Neural progenitor cell (in vitro differentiated cells): ENCODE results near the gene PTDSS2. TPM values are rescaled to one million over a fixed set of nuclear protein-coding genes. Genes with fewer than 3 reads are reported as not detected.

Source experiments
- DNase-seq: peaks from one replicate; pipeline ENCODE4 v3.0.0-alpha.2; 2016; ENCODE audit warnings: low spot score
- H2AFZ ChIP-seq: fragments of 200-600 bp; sonication (generic); replicated peaks from 2 replicates; pipeline ENCODE4 v1.6.1; 2016; ENCODE audit warnings: antibody characterized with exemption
- H3F3A ChIP-seq: fragments of 200-600 bp; sonication (generic); 2 replicates; pipeline ENCODE4 v1.6.1; 2016; ENCODE audit warnings: antibody characterized with exemption, low read depth
- H3K27ac ChIP-seq: fragments of 200-600 bp; sonication (generic); 2 replicates; pipeline ENCODE4 v1.5.1; 2016; ENCODE audit warnings: mild to moderate bottlenecking
- H3K27me3 ChIP-seq: fragments of 200-600 bp; sonication (generic); 2 replicates; pipeline ENCODE4 v1.6.1; 2016; ENCODE audit warnings: mild to moderate bottlenecking, moderate library complexity
- H3K36me3 ChIP-seq: fragments of 200-600 bp; sonication (generic); 2 replicates; pipeline ENCODE4 v1.5.1; 2016
- H3K4me1 ChIP-seq: fragments of 200-600 bp; sonication (generic); 2 replicates; pipeline ENCODE4 v1.6.1; 2016; ENCODE audit warnings: mixed run types
- H3K4me2 ChIP-seq: fragments of 200-600 bp; sonication (generic); 2 replicates; pipeline ENCODE4 v1.6.1; 2016
- H3K4me3 ChIP-seq: fragments of 200-600 bp; sonication (generic); 2 replicates; pipeline ENCODE4 v1.5.1; 2016
- H3K79me2 ChIP-seq: fragments of 200-600 bp; sonication (generic); 2 replicates; pipeline ENCODE4 v1.6.1; 2016; ENCODE audit warnings: low read depth
- H3K9ac ChIP-seq: fragments of 200-600 bp; sonication (generic); 2 replicates; pipeline ENCODE4 v1.6.1; 2016
- H3K9me3 ChIP-seq: fragments of 200-600 bp; sonication (generic); 2 replicates; pipeline ENCODE4 v1.5.1; 2016; ENCODE audit warnings: low read depth
- H4K20me1 ChIP-seq: fragments of 200-600 bp; sonication (generic); 2 replicates; pipeline ENCODE4 v1.6.1; 2016; ENCODE audit warnings: low read depth
- H3K27ac Mint-ChIP-seq: 3 replicates; pipeline ENCODE4 v1.8.0; 2021; ENCODE audit warnings: mixed read lengths
- H3K27me3 Mint-ChIP-seq: 2 replicates; pipeline ENCODE4 v1.8.0; 2022; ENCODE audit warnings: low read depth, mild to moderate bottlenecking, inconsistent platforms, moderate library complexity, mixed read lengths; ENCODE audit not compliant: insufficient read depth
- H3K36me3 Mint-ChIP-seq: 3 replicates; pipeline ENCODE4 v1.8.0; 2021; ENCODE audit warnings: mixed read lengths
- H3K4me1 Mint-ChIP-seq: 3 replicates; pipeline ENCODE4 v1.8.0; 2021; ENCODE audit warnings: mixed read lengths
- H3K4me3 Mint-ChIP-seq: 3 replicates; pipeline ENCODE4 v1.8.0; 2021; ENCODE audit warnings: mild to moderate bottlenecking, moderate library complexity, mixed read lengths
- H3K9me3 Mint-ChIP-seq: 3 replicates; pipeline ENCODE4 v1.8.0; 2020; ENCODE audit warnings: mixed read lengths
- EZH2 ChIP-seq: fragments of 200-600 bp; sonication (generic); IDR thresholded peaks from 2 replicates; pipeline ENCODE4 v1.6.1; 2017; ENCODE audit warnings: antibody characterized with exemption, mild to moderate bottlenecking, moderate library complexity
- EZH2phosphoT487 ChIP-seq: fragments of 200-600 bp; sonication (generic); IDR thresholded peaks from 2 replicates; pipeline ENCODE4 v1.6.1; 2017; ENCODE audit warnings: antibody characterized with exemption
- total RNA-seq: library from RNA; depleted of rRNA; stranded (reverse); fragments of >200 nt; gene quantifications from 2 replicates; pipeline ENCODE4 v1.2.3, GENCODE V29; 2015; ENCODE audit warnings: low replicate concordance
- TF ChIP-seq, protein P1 (sequence below): fragments of 200-600 bp; sonication (generic); IDR thresholded peaks from 2 replicates; pipeline ENCODE4 v1.5.1; 2017; ENCODE audit warnings: antibody characterized with exemption, mild to moderate bottlenecking

The PTDSS2 gene
- total RNA-seq, 1 donor from 2014 or later = 24.7 TPM

DNA sequence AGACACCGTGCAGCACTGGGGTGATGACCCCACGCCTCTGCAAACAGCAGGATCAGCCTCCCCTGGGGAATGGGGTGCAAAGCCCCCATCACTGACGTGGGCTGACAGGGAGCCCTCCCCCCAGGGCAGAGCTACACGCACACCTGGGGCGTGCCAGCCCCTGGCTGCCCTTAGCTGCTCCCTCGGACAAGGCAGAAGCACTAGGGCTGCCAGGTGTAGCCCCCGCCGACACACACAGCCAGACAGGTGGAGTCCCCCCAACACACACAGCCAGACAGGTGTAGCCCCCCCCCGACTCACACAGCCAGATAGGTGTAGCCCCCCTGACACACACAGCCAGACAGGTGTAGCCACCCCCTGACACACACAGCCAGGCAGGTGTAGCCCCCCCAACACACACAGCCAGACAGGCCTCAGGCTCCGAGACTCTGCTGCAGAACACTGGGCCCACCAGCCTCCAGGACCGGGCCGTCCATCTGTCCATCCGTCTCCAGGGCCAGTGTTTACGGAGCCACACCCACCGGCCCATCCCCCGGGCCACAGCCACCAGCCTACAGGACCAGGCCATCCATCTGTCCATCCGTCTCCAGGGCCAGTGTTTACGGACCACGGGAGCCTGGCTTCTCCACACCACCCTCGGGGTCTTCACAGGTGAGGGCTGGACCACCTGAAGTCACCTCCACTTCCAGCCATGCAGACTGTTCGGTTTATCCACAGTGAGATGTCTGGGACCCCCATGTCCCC lies 11.8 kb upstream of the PTDSS2 start:
- no peak overlapping the region for H3K4me3 ChIP-seq
- no peak for TF ChIP-seq EZH2
- TF ChIP-seq, protein P1, sequence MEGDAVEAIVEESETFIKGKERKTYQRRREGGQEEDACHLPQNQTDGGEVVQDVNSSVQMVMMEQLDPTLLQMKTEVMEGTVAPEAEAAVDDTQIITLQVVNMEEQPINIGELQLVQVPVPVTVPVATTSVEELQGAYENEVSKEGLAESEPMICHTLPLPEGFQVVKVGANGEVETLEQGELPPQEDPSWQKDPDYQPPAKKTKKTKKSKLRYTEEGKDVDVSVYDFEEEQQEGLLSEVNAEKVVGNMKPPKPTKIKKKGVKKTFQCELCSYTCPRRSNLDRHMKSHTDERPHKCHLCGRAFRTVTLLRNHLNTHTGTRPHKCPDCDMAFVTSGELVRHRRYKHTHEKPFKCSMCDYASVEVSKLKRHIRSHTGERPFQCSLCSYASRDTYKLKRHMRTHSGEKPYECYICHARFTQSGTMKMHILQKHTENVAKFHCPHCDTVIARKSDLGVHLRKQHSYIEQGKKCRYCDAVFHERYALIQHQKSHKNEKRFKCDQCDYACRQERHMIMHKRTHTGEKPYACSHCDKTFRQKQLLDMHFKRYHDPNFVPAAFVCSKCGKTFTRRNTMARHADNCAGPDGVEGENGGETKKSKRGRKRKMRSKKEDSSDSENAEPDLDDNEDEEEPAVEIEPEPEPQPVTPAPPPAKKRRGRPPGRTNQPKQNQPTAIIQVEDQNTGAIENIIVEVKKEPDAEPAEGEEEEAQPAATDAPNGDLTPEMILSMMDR = no peak
- TF ChIP-seq EZH2phosphoT487 = no peak

DNA sequence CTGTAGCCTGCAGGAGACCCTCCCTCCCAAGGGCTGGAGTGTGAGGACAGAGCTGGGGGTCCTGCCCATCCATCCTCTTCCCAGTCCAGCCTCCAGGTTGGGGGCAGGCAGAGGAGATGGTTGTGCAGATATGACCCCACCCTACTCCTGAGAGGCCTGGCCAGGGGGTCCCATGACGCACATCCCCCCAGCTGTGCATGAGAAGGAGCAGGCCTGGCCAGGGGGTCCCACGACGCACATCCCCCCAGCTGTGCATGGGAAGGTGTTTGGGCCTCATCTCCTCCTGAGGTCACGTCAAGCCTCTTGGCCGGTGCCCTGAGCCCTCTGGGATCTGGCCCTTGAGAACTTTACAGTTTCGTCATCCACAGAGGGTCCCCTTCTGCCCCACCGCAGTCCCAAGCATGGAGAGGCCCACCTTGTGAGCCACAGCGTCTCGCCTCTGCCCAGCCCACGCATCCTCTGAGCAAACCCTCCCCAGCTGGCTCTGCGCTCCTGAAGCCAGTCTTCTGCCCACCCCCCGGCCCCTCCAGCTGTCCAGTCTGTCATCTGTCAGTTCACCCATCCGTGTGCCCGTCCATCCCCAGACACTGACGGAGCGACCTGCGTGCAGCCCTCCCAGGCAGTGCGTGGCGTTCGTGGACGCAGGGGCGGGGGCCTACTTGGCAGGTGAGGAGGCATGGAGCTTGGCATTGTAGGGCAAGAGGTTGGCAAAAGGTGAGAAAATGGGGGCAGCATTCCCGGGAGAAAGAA lies 10.6 kb upstream of the PTDSS2 start:
- Mint-ChIP-seq H3K4me3 (peak overlapping the region; percentile 53), H3K36me3 (no peaks in the 10 kb centered on the region)
- H3K27ac ChIP-seq = no peak overlapping the region

More for the DNA sequence above, 11.8 kb upstream of the PTDSS2 start:
- H4K20me1 ChIP-seq = no peaks in the 10 kb centered on the region
- H3K9ac ChIP-seq = no peak overlapping the region
- H3F3A ChIP-seq = no peaks in the 10 kb centered on the region
- H3K36me3 Mint-ChIP-seq = no peaks in the 10 kb centered on the region
- H3K9me3 Mint-ChIP-seq = peaks cover 8% of the 10 kb centered on the region
- H3K27me3 Mint-ChIP-seq = peaks cover 13% of the 10 kb centered on the region
- H3K4me1 Mint-ChIP-seq = no peaks in the 10 kb centered on the region
- H3K79me2 ChIP-seq = no peaks in the 10 kb centered on the region
- H3K27me3 ChIP-seq = no peaks in the 10 kb centered on the region
- H3K4me1 ChIP-seq = peaks cover 10% of the 10 kb centered on the region
- no peaks in the 10 kb centered on the region for H3K9me3 ChIP-seq
- H3K36me3 ChIP-seq = no peaks in the 10 kb centered on the region
- H3K4me2 ChIP-seq = no peak overlapping the region
- no peak for DNase-seq
- H2AFZ ChIP-seq = no peak overlapping the region
- no peak overlapping the region for H3K27ac Mint-ChIP-seq
- no peak overlapping the region for H3K27ac ChIP-seq
- no peak overlapping the region for H3K4me3 Mint-ChIP-seq

DNA sequence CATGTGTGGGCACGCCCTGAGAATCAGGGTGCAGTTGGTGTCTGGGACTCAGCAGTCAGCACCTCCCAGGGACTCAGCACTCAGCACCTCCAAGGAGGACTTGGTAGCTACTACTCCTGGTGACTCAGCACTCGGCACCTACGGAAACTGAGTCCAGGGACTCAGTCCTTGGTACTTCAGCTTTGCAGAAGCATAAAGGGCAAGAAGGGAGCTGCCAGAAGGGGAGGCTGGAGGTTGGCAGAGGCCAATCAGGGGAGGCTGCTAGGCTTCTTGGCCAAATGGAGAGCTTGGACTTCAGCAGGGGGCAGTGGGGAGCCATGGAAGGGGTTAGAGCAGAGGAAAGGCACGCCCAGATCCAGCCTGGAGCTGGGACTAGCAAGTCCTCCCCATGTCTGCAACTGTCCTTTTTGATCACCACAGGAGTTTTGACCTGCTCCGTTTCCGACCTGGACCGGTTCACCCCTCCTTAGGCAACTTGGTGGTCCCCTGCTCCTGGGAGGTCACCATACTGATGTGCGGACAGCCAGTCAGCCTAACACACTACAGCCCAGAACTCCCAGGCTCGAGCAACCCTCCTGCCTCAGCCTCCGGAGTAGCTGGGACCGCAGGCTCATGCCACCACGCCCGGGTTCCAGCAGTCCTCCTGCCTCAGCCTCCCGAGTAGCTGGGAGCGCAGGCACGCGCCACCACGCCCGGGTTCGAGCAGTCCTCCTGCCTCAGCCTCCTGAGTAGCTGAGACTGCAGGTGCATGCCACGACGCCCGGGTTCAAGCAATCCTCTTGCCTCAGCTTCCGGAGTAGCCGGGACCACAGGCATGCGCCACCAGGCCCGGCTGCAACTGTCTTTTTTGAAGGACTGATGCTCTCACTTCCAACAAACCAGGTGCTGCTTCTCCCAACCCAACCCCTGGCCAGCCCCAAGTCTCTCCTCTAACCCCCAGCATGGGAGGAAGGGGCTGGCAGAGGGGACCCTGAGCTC lies 9.7 kb upstream of the PTDSS2 start:
- Mint-ChIP-seq H3K4me1 (peaks cover 9% of the 10 kb centered on the region), H3K9me3 (peaks cover 8% of the 10 kb centered on the region), H3K27ac (no peak overlapping the region), H3K36me3 (no peaks in the 10 kb centered on the region), H3K4me3 (no peak overlapping the region), H3K27me3 (peaks cover 8% of the 10 kb centered on the region)
- H3K4me1 ChIP-seq = peaks cover 10% of the 10 kb centered on the region
- H3K79me2 ChIP-seq = no peaks in the 10 kb centered on the region
- no peaks in the 10 kb centered on the region for H3F3A ChIP-seq
- H3K4me3 ChIP-seq = no peak overlapping the region
- H3K9ac ChIP-seq = no peak overlapping the region
- no peak overlapping the region for H3K4me2 ChIP-seq
- no peak overlapping the region for H2AFZ ChIP-seq
- TF ChIP-seq, protein P1 = no peak
- TF ChIP-seq EZH2 (no peak), EZH2phosphoT487 (no peak)
- no peak overlapping the region for H3K27ac ChIP-seq
- no peaks in the 10 kb centered on the region for H3K27me3 ChIP-seq
- no peaks in the 10 kb centered on the region for H3K36me3 ChIP-seq
- no peaks in the 10 kb centered on the region for H3K9me3 ChIP-seq
- no peaks in the 10 kb centered on the region for H4K20me1 ChIP-seq
- no peak for DNase-seq

More for the DNA sequence above, 10.6 kb upstream of the PTDSS2 start:
- Histone ChIP-seq H3F3A (no peaks in the 10 kb centered on the region), H3K79me2 (no peaks in the 10 kb centered on the region), H3K4me2 (no peak overlapping the region), H3K27me3 (no peaks in the 10 kb centered on the region), H2AFZ (no peak overlapping the region), H3K36me3 (no peaks in the 10 kb centered on the region), H3K9me3 (no peaks in the 10 kb centered on the region), H4K20me1 (no peaks in the 10 kb centered on the region), H3K4me3 (no peak overlapping the region), H3K9ac (no peak overlapping the region), H3K4me1 (peaks cover 10% of the 10 kb centered on the region)
- DNase-seq = no peak
- Mint-ChIP-seq H3K9me3 (peaks cover 8% of the 10 kb centered on the region), H3K4me1 (peaks cover 8% of the 10 kb centered on the region), H3K27ac (no peak overlapping the region), H3K27me3 (peaks cover 8% of the 10 kb centered on the region)
- TF ChIP-seq EZH2phosphoT487 = no peak
